ENCODE measurements around the gene H6PD.

Gene H6PD

GRCh38 chr1:9224664-9225410 lies 9.7 kb upstream of the H6PD start:
- DNase-seq (ENCODE audit: low read depth), result no peak
- TF ChIP-seq, protein P1, sequence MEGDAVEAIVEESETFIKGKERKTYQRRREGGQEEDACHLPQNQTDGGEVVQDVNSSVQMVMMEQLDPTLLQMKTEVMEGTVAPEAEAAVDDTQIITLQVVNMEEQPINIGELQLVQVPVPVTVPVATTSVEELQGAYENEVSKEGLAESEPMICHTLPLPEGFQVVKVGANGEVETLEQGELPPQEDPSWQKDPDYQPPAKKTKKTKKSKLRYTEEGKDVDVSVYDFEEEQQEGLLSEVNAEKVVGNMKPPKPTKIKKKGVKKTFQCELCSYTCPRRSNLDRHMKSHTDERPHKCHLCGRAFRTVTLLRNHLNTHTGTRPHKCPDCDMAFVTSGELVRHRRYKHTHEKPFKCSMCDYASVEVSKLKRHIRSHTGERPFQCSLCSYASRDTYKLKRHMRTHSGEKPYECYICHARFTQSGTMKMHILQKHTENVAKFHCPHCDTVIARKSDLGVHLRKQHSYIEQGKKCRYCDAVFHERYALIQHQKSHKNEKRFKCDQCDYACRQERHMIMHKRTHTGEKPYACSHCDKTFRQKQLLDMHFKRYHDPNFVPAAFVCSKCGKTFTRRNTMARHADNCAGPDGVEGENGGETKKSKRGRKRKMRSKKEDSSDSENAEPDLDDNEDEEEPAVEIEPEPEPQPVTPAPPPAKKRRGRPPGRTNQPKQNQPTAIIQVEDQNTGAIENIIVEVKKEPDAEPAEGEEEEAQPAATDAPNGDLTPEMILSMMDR (IDR thresholded peaks at IDR 0.05; ENCODE audit: insufficient read depth, low read depth, low read length, missing control alignments), result no peak
- H3K4me3 ChIP-seq (ENCODE audit: low read depth, low read length), result no peak overlapping the region

GRCh38 chr1:9225411-9225785 lies 9.2 kb upstream of the H6PD start:
- H3K4me3 ChIP-seq (ENCODE audit: low read depth, low read length), result no peak overlapping the region
- no peak for DNase-seq (ENCODE audit: low read depth)
- TF ChIP-seq, protein P1 (IDR thresholded peaks at IDR 0.05; ENCODE audit: insufficient read depth, low read depth, low read length, missing control alignments), result no peak

- DNase-seq (ENCODE audit: low read depth), result no peak
- TF ChIP-seq, protein P1 (IDR thresholded peaks at IDR 0.05; ENCODE audit: insufficient read depth, low read depth, low read length, missing control alignments), result no peak
- H3K4me3 ChIP-seq (ENCODE audit: low read depth, low read length), result no peak overlapping the region
These were observed 6.0 kb upstream of the H6PD start for GRCh38 chr1:9228609-9229008.

- no peak overlapping the region for H3K4me3 ChIP-seq (ENCODE audit: low read depth, low read length)
- no peak for DNase-seq (ENCODE audit: low read depth)
- TF ChIP-seq, protein P1 (IDR thresholded peaks at IDR 0.05; ENCODE audit: insufficient read depth, low read depth, low read length, missing control alignments), result no peak
These were observed 5.0 kb upstream of the H6PD start for GRCh38 chr1:9229549-9229948.

GRCh38 chr1:9230869-9231533 lies 3.6 kb upstream of the H6PD start:
- no peak overlapping the region for H3K4me3 ChIP-seq (ENCODE audit: low read depth, low read length)
- DNase-seq (ENCODE audit: low read depth), result peak; percentile 54
- TF ChIP-seq, protein P1 (IDR thresholded peaks at IDR 0.05; ENCODE audit: insufficient read depth, low read depth, low read length, missing control alignments), result no peak

DNA sequence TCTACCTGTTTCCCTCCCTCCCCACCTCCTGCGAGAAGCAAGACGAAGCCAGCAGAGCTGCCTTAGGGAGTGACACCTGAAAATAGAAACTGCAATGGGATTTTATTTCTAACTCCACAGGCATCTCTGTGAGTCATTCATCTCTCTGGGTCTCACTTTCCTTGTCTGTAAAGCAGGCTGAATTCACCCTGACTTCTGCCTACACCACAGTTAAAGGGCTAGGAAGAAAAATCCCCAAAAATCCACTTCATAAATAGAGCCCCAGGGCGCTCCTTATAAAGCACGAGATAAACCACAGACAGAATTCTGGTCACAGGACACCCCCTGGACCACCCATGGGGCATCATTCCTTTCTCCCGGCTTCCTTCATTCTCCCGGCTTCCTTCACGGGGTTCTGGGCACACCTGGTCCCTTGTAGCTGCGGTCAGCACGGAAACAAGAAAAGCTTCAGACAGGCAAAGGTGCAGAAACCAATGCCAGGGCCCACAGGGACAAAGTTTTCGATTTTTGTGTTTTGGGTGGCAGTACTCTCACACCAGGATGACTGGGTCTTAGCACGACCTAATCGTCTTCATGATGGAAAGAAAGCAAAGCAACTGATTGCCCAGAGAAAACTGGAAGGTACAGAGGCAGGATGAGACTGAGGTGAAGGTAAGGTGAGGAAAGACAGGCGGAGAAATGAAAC lies 2.8 kb upstream of the H6PD start:
- peak overlapping the region; percentile 20; the same call in 1 of the 2 replicates for H3K4me3 ChIP-seq (ENCODE audit: low read depth, low read length)
- DNase-seq (ENCODE audit: low read depth), result peak; percentile 67
- TF ChIP-seq, protein P1 (IDR thresholded peaks at IDR 0.05; ENCODE audit: insufficient read depth, low read depth, low read length, missing control alignments), result no peak
